NCI-H510A (cell line): ENCODE measurements around the gene GINS3.
"Not testable (repeated sequence)": the region's sequence is repeated elsewhere in the genome, so short reads cannot be mapped to it uniquely, and the experiment has no call there.

Experiments
- DNase-seq: peaks from one replicate; lab custom pipeline; 2025; lab: John Stamatoyannopoulos, UW

The GINS3 gene

DNA sequence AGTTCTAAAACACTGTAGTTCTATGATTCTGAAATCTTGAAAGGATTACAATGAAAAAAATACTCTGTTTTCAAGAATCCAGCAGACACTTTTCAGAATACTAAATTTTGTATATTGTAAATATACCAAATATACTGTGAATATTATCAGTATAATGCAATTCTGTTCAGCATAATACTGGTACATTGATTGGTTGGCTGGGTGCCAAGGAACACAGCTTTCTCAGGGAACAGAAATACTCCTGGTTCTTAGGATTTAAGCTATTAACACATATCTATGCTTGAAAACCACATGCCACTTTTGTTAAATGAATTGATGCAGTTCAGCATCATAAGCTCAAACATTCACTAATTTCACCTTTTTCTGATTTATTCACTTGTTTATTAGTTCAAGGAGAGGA is 2.5 kb upstream of the GINS3 start:
- no peak for DNase-seq

GRCh38 chr16:58393138-58393504 is 850 bp downstream of the GINS3 start:
- no peak for DNase-seq

GRCh38 chr16:58396897-58397296 is 4.6 kb downstream of the GINS3 start:
- not testable (repeated sequence) for DNase-seq

- no peak for DNase-seq
Measured at GRCh38 chr16:58399718-58400633, 7.7 kb downstream of the GINS3 start.

- DNase-seq, result not testable (repeated sequence)
Measured at GRCh38 chr16:58401305-58401704, 9.0 kb downstream of the GINS3 start.

DNA sequence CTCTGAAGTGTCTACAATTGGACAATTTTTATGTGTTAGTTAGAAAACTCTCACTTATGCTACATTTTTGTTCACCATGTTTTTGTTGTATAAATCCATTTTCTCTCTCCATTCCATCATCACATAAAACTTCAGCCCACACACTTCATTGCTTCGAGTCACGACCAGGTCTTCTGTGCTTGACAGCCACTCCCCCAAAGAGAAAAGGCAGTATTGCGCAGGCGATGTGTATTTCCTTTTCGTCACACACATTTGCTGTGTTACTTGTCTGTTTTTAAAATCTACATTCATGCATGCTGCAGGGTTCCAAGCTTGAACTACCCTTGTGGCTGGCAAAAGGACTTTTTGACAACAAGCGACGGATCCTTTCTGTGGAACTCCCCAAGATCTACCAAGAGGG is 10.5 kb downstream of the GINS3 start:
- no peak for DNase-seq

DNA sequence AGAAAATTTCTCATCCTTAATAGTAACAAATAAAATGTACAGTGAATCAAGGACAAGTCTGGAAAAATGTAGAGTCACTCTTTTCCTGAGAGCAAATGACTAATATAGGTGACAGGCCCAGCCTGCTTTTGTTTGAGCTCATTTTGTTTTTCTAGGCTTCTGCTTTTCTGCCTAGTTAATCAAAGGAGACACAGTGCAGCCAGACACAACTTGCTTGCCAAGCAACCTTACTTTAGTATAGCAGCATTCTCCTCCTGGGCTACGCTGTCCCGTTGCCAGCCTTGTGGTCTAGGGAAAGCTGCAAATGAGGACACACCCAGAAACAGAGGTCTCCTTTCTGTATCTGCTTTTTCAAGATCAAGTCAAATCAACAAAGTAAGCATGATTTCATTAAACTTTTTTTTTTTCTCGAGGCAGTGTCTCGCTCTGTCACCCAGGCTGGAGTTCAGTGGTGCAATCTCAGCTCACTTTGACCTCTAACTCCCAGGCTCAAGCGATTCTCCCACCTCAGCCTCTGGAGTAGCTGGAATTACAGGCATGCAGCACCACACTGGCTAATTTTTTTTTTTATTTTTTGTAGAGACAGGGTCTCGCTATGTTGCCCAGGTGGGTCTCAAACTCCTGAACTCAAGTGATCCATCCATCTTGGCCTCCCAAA is 17.2 kb downstream of the GINS3 start:
- DNase-seq, result no peak

DNA sequence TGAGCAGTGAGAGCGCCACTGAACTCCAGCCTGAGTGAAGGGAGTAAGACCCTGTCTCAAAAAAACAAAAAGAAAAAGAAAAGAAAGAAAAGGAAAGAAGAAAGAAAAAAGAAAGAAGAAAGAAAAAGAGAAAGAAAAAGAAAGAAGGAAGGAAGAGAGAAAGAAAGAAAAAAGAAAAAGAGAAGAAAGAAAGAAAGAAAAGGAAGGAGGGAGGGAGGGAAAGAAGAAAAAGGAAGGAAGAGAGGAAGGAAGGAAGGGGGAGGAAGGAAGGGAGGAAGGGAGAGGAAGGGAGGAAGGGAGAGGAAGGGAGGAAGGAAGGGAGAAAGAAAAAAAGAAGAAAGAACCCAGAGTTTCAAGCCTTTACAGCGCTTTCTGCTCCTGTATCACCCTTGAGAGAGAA is 19.1 kb downstream of the GINS3 start:
- no peak for DNase-seq

DNA sequence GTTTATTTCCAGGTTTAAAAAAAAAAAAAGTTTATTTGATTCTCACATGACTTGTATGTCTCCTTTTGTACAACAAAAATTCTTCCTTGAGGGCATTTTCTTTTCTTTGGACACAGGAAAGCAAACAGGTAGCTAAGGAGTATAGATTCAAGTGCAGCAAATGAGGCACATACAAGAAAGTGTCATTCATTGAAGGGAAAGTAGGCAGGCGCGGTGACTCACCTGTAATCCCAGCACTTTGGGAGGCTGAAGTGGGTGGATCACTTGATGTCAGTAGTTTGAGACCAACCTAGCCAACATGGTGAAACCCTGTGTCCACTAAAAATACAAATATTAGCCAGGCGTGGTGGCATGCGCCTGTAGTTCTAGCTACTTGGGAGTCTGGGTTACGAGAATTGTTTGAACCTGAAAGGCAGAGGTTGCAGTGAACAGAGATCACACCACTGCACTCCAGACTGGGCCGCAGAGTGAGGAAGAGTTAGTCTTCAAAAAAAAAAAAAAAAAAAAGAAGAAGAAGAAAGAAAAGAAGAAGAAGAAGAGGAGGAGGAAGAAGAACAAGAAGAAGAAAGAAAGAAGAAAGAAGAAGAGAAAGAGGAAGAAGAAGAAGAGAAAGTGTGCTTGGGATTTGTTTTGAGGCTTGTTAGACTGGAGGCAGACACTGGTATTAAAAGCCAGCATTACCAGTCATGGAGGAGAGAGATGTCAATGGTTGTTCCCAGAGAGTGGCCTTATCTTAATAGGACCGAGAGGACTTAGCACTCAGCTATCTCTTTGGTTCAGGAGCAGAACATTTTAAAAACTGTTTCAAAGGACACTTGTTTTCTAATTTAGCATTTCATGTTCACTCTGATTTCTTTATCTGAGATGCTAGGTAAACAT is 19.7 kb downstream of the GINS3 start:
- no peak for DNase-seq

DNA sequence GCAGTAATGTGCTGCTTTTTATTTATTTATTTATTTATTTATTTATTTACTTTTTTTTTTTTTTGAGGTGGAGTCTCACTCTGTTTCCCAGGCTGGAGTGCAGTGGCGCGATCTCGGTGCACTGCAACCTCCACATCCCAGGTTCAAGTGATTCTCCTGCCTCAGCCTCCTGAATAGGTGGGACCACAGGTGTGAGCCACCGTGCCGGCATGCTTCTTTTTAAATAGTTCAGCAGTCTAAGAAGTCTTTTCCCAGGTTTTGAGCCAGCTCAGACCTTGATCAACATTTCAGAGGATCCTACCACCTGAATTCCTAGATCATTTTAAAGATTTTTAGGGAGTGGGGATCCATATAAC is 20.3 kb downstream of the GINS3 start:
- not testable (repeated sequence) for DNase-seq

GRCh38 chr16:58413359-58413758 is 21.1 kb downstream of the GINS3 start:
- DNase-seq, result no peak

- DNase-seq, result no peak
Measured at GRCh38 chr16:58415003-58415402, 22.7 kb downstream of the GINS3 start.

- DNase-seq, result not testable (repeated sequence)
Measured at GRCh38 chr16:58415961-58416360, 23.7 kb downstream of the GINS3 start.

DNA sequence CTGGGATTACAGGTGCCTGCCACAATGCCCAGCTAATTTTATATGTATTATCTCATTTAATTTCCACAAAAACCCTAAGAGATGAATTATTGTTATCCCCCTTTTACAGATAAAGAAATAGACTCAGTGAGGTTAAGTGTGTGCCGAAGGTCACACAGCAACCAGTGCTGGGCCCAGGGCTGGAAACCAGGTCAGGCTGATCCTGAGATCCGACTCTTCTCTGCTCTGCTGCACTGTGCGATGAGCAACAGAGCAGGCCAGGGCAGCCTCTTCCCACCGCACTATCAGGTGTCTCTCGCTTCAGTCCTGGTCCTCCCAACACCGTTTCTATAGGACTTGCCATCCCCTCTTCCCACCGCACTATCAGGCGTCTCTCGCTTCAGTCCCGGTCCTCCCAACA is 24.8 kb downstream of the GINS3 start:
- DNase-seq, result no peak

DNA sequence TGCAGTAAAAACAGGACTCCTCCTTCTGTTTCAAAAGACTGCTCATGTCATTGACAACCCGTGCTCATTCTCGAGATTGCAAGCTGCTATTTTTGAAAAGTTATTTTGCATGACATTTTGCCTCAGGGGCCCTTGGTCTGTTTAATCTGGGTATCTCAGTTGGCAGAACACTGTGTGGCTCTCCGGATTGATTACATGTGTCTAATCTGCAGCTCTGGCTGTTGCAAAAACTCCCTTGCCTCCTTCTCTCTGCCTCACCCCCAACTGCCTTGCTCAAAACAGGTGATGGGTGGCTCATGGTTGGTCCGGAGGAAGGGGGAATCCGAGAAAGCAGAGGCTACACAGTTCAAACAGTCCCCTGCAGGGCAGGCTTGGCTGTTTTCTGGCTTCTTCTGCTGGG is 25.3 kb downstream of the GINS3 start:
- no peak for DNase-seq

GRCh38 chr16:58418026-58418425 is 25.8 kb downstream of the GINS3 start:
- no peak for DNase-seq

DNA sequence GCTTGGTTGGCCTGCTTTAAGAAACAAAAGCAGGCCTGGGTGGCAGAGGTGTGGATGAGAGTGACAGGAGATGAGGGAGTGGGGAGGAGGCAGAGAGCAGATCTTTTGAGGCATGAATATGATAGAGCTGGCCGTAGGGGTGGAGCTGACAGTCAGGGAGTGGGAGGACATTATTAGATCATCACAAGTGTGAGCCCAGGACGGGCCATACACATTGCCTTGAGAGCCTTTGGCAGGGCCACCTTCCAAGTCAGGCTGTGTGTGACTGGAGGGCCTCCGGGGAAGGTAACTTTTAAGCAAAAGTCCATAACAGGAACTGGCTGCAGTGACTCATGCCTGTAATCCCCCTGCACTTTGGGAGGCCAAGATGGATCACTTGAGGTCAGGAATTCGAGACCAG is 26.3 kb downstream of the GINS3 start:
- no peak for DNase-seq

- DNase-seq, result no peak
Measured at GRCh38 chr16:58419241-58419990, 27.1 kb downstream of the GINS3 start.

GRCh38 chr16:58421059-58421458 is 28.8 kb downstream of the GINS3 start:
- DNase-seq, result no peak

GRCh38 chr16:58421529-58421928 is 29.3 kb downstream of the GINS3 start:
- no peak for DNase-seq

DNA sequence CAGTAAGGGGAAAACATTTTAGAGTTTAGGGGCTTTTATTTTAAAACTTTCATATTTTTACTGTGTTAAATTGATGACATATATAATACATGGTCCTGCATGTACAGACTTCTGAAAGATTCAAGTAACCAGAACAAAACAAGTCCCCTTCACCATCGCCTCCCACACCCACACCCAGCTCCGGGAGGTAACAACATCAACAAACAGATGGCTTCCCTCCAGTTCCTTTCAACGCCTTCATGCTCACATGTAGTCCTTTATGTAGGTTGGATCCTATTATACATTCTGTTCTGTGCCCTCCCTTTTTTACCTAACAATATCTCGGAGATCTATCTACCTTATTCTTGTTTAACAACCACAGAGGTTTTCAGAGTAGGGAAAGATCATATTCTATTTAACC is 30.5 kb downstream of the GINS3 start:
- no peak for DNase-seq

DNA sequence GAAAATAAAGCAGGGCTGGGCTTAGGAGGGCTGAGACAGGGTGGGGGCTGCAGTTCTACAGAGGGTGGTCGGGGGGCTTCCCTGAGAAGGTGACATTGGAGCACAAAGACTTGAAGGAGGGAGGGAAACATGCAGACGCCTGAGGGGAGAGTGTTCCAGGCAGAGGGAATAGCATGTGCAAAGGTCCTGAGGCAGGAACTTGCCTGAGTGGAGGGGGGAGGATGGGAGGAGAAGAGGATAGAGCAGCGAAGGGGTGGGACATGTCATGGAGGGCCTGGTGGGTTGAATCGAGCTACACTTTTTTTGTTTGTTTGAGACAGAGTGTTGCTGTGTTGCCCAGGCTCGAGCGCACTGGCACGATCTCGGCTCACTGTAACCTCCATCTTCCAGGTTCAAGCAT is 33.0 kb downstream of the GINS3 start:
- DNase-seq, result no peak
